CD4-positive, alpha-beta T cell (primary cell): Measurements from ENCODE around the gene HSD11B2. TPM values are rescaled to one million over a fixed set of nuclear protein-coding genes. Genes with fewer than 3 reads are reported as not detected.

ENCODE experiments used
- ATAC-seq: fragments of 200-7000 bp; cut with Tn5 transposase; one replicate; pipeline ENCODE4 v1.10.0; 2022; ENCODE audit warnings: mild to moderate bottlenecking; ENCODE audit not compliant: poor library complexity
- CTCF ChIA-PET: fragments of 350-600 bp; sonication (Branson Sonifier 250); formaldehyde crosslinking; loops from one replicate; lab custom pipeline; 2021; ENCODE audit warnings: antibody characterized with exemption, inconsistent platforms; lab: Charles Lee
- POLR2A ChIA-PET: fragments of 350-600 bp; sonication (Branson Sonifier 250); formaldehyde crosslinking; loops from one replicate; lab custom pipeline; 2021; ENCODE audit warnings: antibody characterized with exemption, inconsistent platforms; lab: Charles Lee
- DNase-seq, 14 experiments: peaks; one replicate each; pipeline ENCODE4 v3.0.0-alpha.2; 2013 to 2020; ENCODE audit warnings: mixed read lengths in 2 of 14
- H3K27ac ChIP-seq, 2 donors: one replicate each; pipeline versions ENCODE4 v1.5.1 to v1.7.0; 2013; ENCODE audit warnings: low read length in 2 of 2, low read depth in 1 of 2, mild to moderate bottlenecking in 1 of 2
- H3K27me3 ChIP-seq, 2 experiments: 1 replicate in 1 of 2; 2 replicates in 1 of 2; pipeline versions ENCODE4 v1.6.1 to v1.7.0; 2013; ENCODE audit warnings: low read length in 2 of 2, control low read depth in 1 of 2, mild to moderate bottlenecking in 1 of 2, moderate library complexity in 1 of 2; ENCODE audit not compliant: insufficient read depth in 2 of 2, control insufficient read depth in 1 of 2
- H3K36me3 ChIP-seq: one replicate; pipeline ENCODE4 v1.6.1; 2013; ENCODE audit warnings: low read length, control low read depth; ENCODE audit not compliant: insufficient read depth
- H3K4me1 ChIP-seq: one replicate; pipeline ENCODE4 v1.6.1; 2013; ENCODE audit warnings: low read length, control low read depth; ENCODE audit not compliant: insufficient read depth
- H3K4me3 ChIP-seq: one replicate; pipeline ENCODE4 v1.5.1; 2013; ENCODE audit warnings: mild to moderate bottlenecking, low read length, moderate library complexity
- H3K9me3 ChIP-seq, 2 experiments: 1 replicate in 1 of 2; 2 replicates in 1 of 2; pipeline versions ENCODE4 v1.6.1 to v1.7.0; 2013; ENCODE audit warnings: low read length in 2 of 2, mild to moderate bottlenecking in 2 of 2, control low read depth in 1 of 2, moderate library complexity in 1 of 2; ENCODE audit not compliant: control insufficient read depth in 1 of 2, insufficient read depth in 1 of 2
- H3K27ac Mint-ChIP-seq: one replicate; pipeline ENCODE4 v1.8.0; 2020; ENCODE audit warnings: mixed read lengths
- H3K27me3 Mint-ChIP-seq: one replicate; pipeline ENCODE4 v1.8.0; 2021; ENCODE audit warnings: mixed read lengths
- H3K36me3 Mint-ChIP-seq: one replicate; pipeline ENCODE4 v1.8.0; 2021; ENCODE audit warnings: low read depth, mixed read lengths
- H3K4me1 Mint-ChIP-seq: one replicate; pipeline ENCODE4 v1.8.0; 2021; ENCODE audit warnings: low read depth, mixed read lengths
- H3K4me3 Mint-ChIP-seq: one replicate; pipeline ENCODE4 v1.8.0; 2020; ENCODE audit warnings: mild to moderate bottlenecking, mixed read lengths
- H3K9me3 Mint-ChIP-seq: one replicate; pipeline ENCODE4 v1.8.0; 2020; ENCODE audit warnings: mixed read lengths
- CTCF ChIP-seq: fragments of 200-600 bp; IDR thresholded peaks from one replicate; pipeline ENCODE4 v1.8.0; 2022; ENCODE audit warnings: antibody characterized with exemption, mild to moderate bottlenecking
- intact Hi-C, 2 experiments: fragments of 100-400 bp; cut with DNase I in 1 of 2; cut with micrococcal nuclease in 1 of 2; formaldehyde crosslinking; loops; one replicate each; pipeline versions ENCODE4 v1.15.1 to v1.9.0; 2023 to 2025; cut with DNase I, micrococcal nuclease
- total RNA-seq, 174 experiments: library from RNA in 2 of 174; stranded (reverse) in 2 of 174; gene quantifications; one replicate each; pipeline ENCODE4 v1.2.3 and lab custom pipeline; 2021 to 2026

HSD11B2 gene
- total RNA-seq, 2 experiments from 2014 or later: not detected

GRCh38 chr16:67393788-67394154 is 37.1 kb upstream of the HSD11B2 start:
- no peak for TF ChIP-seq CTCF
- Histone ChIP-seq H3K4me1 (peaks cover 28% of the 10 kb centered on the region), H3K9me3 (peaks cover 0 to 15% of the 10 kb centered on the region in 2 experiments), H3K27ac (no peak overlapping the region), H3K36me3 (no peaks in the 10 kb centered on the region), H3K27me3 (peaks cover 37 to 44% of the 10 kb centered on the region in 2 experiments), H3K4me3 (peak overlapping the region; percentile 28)
- no peak overlapping the region for H3K27ac Mint-ChIP-seq
- ChIA-PET POLR2A (no interaction called here), CTCF (no interaction called here)
- peak in 1 of 14 experiments; percentile 21 for DNase-seq
- peaks cover 8% of the 10 kb centered on the region for H3K4me1 Mint-ChIP-seq
- H3K36me3 Mint-ChIP-seq: no peaks in the 10 kb centered on the region
- no peak for ATAC-seq
- H3K27me3 Mint-ChIP-seq: peaks cover 41% of the 10 kb centered on the region
- peak overlapping the region; percentile 68 for H3K4me3 Mint-ChIP-seq
- H3K9me3 Mint-ChIP-seq: no peaks in the 10 kb centered on the region
- intact Hi-C loops: loop anchor here in 1 of 2 experiments (10.0 kb wide), 1 partner anchor 129 kb away; no protein-coding TSS in a partner anchor

DNA sequence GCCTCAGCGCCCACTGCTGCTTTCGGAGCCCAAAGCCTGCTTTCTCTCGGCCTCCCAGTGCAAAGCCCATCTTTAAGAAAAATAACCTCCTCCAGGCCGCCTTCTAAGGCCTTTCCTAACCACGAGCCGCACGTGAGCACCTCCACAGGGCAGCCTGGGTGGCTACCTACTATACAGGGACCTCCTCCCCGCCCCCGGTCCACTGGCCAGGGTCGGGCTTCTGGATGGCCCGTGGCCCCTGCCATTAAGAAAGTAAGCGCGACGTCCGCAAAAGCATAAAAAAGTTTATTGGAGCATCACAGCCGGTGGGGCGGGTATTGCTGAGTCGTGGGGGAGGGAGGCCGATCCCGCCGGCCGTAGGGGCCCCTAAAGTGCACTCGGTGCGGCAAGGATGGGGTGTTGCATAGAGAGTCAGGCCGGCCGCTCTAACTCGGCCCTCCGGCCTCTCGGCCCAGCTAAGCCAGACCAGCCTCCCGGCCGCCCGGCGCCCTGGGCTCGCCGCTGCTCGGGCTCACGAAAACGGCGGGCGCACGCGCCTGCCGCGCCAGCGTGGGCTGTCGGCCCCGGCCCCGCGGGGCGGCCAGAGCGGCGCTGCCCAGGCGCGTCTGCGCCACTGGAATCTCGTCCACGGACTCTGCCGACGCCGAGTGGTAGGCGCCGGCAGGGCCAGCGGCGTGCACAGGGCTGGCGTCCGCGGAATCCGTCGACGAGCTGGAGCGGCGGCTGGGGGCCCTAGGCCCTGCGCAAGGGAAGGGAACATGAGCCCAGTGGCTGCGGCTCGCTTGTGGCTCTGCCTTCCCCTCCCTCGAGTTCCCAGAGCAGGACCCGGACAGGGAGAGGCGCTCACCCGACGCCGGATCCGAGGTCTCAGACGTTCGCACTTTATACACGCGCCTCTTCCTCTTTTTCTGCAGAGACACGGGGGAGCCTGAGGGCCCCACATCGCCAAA is 36.5 kb upstream of the HSD11B2 start:
- H3K9me3 Mint-ChIP-seq: no peaks in the 10 kb centered on the region
- intact Hi-C loops: loop anchor here (5.0 to 10.0 kb wide), 3 partner anchors 117 to 417 kb away; partner anchors contain the start of gene PLEKHG4 (in 1 of the 2)
- no peaks in the 10 kb centered on the region for H3K36me3 Mint-ChIP-seq
- ChIA-PET CTCF (no interaction called here), POLR2A (no interaction called here)
- Histone ChIP-seq H3K27me3 (peaks cover 37 to 44% of the 10 kb centered on the region in 2 experiments), H3K27ac (no peak overlapping the region), H3K4me3 (peak overlapping the region; percentile 28), H3K9me3 (peaks cover 0 to 15% of the 10 kb centered on the region in 2 experiments), H3K4me1 (peaks cover 32% of the 10 kb centered on the region), H3K36me3 (no peaks in the 10 kb centered on the region)
- H3K27ac Mint-ChIP-seq: no peak overlapping the region
- no peak for ATAC-seq
- DNase-seq: peak in 2 of 14 experiments; percentile 43 to 47
- peaks cover 41% of the 10 kb centered on the region for H3K27me3 Mint-ChIP-seq
- H3K4me3 Mint-ChIP-seq: peak overlapping the region; percentile 68
- H3K4me1 Mint-ChIP-seq: peaks cover 8% of the 10 kb centered on the region
- TF ChIP-seq CTCF: no peak

DNA sequence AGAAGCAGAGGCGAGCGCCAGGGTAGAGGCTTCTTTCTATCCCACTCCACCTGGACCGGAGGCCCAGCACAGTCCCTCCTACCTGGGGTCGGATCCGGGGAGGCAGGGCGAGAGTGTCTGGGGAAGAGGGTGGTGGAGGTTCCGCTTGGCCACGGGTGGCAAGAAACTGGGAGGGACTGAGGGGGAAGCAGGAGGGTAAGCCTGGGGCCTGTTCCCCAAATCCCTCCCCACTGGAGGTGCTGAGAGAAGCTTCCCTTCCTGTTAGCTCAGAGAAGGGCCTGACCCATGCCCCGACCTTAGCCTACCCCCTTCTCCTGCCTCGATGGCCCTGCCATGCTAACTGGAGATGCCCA is 35.8 kb upstream of the HSD11B2 start:
- intact Hi-C loops: loop anchor here (5.0 to 10.0 kb wide), 3 partner anchors 118 to 418 kb away; partner anchors contain the start of gene PLEKHG4 (in 1 of the 2)
- Histone ChIP-seq H3K27ac (no peak overlapping the region), H3K36me3 (no peaks in the 10 kb centered on the region), H3K27me3 (peaks cover 37 to 44% of the 10 kb centered on the region in 2 experiments), H3K9me3 (peaks cover 0 to 15% of the 10 kb centered on the region in 2 experiments), H3K4me3 (peak overlapping the region; percentile 3), H3K4me1 (peaks cover 34% of the 10 kb centered on the region)
- TF ChIP-seq CTCF: no peak
- no peak for DNase-seq
- ATAC-seq: no peak
- CTCF ChIA-PET: no interaction called here
- Mint-ChIP-seq H3K27ac (no peak overlapping the region), H3K4me3 (no peak overlapping the region), H3K9me3 (no peaks in the 10 kb centered on the region), H3K4me1 (peaks cover 8% of the 10 kb centered on the region), H3K36me3 (no peaks in the 10 kb centered on the region), H3K27me3 (peaks cover 41% of the 10 kb centered on the region)
- POLR2A ChIA-PET: no interaction called here
